ENCODE results near the gene ELMO2.

- no peak for TF ChIP-seq EP300 (IDR thresholded peaks at IDR 0.05; ENCODE audit: borderline replicate concordance)
- no peak for TF ChIP-seq REST (IDR thresholded peaks at IDR 0.05; ENCODE audit: low read depth)
- no peak for TF ChIP-seq EGR1 (IDR thresholded peaks at IDR 0.05)
- no peak for TF ChIP-seq USF1 (IDR thresholded peaks at IDR 0.05)
- no peak for TF ChIP-seq RAD21 (IDR thresholded peaks at IDR 0.05; ENCODE audit: low read depth)
- TF ChIP-seq TAF1 (IDR thresholded peaks at IDR 0.05; ENCODE audit: low read depth), result no peak
- no peak for TF ChIP-seq FOXM1 (IDR thresholded peaks at IDR 0.05; ENCODE audit: borderline replicate concordance, low read depth)
- TF ChIP-seq YY1 (IDR thresholded peaks at IDR 0.05; ENCODE audit: low read depth), result no peak
- no peak for TF ChIP-seq ZBTB7A (IDR thresholded peaks at IDR 0.05; ENCODE audit: low read depth)
- no peak for TF ChIP-seq CREB1 (IDR thresholded peaks at IDR 0.05; ENCODE audit: low read depth)
- no peak for TF ChIP-seq TCF12 (IDR thresholded peaks at IDR 0.05; ENCODE audit: low read depth)
- TF ChIP-seq CEBPB (IDR thresholded peaks at IDR 0.05), result no peak
- no peak for TF ChIP-seq MAX (IDR thresholded peaks at IDR 0.05)
Observed at GRCh38 chr20:46415773-46416172, 9.4 kb upstream of the ELMO2 start.

Measured in Ishikawa (cell line).